ENCODE measurements around the gene TAF3. TPM values are rescaled to one million over a fixed set of nuclear protein-coding genes. Genes with fewer than 3 reads are reported as not detected.

TAF3 gene
- total RNA-seq, 1 donor from 2014 or later = 10.8 TPM

GRCh38 chr10:7853226-7853842 is 35.0 kb downstream of the TAF3 start:
- DNase-seq (no peak), ATAC-seq (no peak)
- no peak for TF ChIP-seq CTCF (IDR thresholded peaks at IDR 0.05)
- Histone ChIP-seq H3K4me1 (peaks cover 16% of the 10 kb centered on the region), H3K27ac (no peak overlapping the region), H3K4me3 (no peak overlapping the region), H3K27me3 (ENCODE audit: low read depth) (no peaks in the 10 kb centered on the region), H3K9me3 (no peaks in the 10 kb centered on the region), H3K36me3 (no peaks in the 10 kb centered on the region)
- intact Hi-C loops (cut with DNase I) = no loop called here

GRCh38 chr10:7853890-7854289 is 35.6 kb downstream of the TAF3 start:
- H3K4me3 ChIP-seq = no peak overlapping the region
- no peak for DNase-seq
- intact Hi-C loops (cut with DNase I) = no loop called here
- no peak for TF ChIP-seq CTCF (IDR thresholded peaks at IDR 0.05)
- H3K27ac ChIP-seq = no peak overlapping the region
- H3K4me1 ChIP-seq = peaks cover 16% of the 10 kb centered on the region
- no peak for ATAC-seq
- H3K9me3 ChIP-seq = no peaks in the 10 kb centered on the region
- no peaks in the 10 kb centered on the region for H3K36me3 ChIP-seq
- H3K27me3 ChIP-seq (ENCODE audit: low read depth) = no peaks in the 10 kb centered on the region

GRCh38 chr10:7855205-7855604 is 36.9 kb downstream of the TAF3 start:
- intact Hi-C loops (cut with DNase I) = no loop called here
- ATAC-seq (no peak), DNase-seq (no peak)
- TF ChIP-seq CTCF (IDR thresholded peaks at IDR 0.05) = no peak
- H3K4me1 ChIP-seq = peaks cover 16% of the 10 kb centered on the region
- no peak overlapping the region for H3K4me3 ChIP-seq
- no peaks in the 10 kb centered on the region for H3K9me3 ChIP-seq
- H3K27ac ChIP-seq = no peak overlapping the region
- H3K36me3 ChIP-seq = no peaks in the 10 kb centered on the region
- no peaks in the 10 kb centered on the region for H3K27me3 ChIP-seq (ENCODE audit: low read depth)

GRCh38 chr10:7856678-7857077 is 38.4 kb downstream of the TAF3 start:
- peaks cover 8% of the 10 kb centered on the region for H3K9me3 ChIP-seq
- H3K4me1 ChIP-seq = peaks cover 16% of the 10 kb centered on the region
- DNase-seq (no peak), ATAC-seq (no peak)
- no peak overlapping the region for H3K4me3 ChIP-seq
- H3K36me3 ChIP-seq = no peaks in the 10 kb centered on the region
- intact Hi-C loops (cut with DNase I) = no loop called here
- TF ChIP-seq CTCF (IDR thresholded peaks at IDR 0.05) = no peak
- H3K27me3 ChIP-seq (ENCODE audit: low read depth) = no peaks in the 10 kb centered on the region
- H3K27ac ChIP-seq = no peak overlapping the region

GRCh38 chr10:7857262-7857661 is 39.0 kb downstream of the TAF3 start:
- DNase-seq (no peak), ATAC-seq (no peak)
- TF ChIP-seq CTCF (IDR thresholded peaks at IDR 0.05) = no peak
- Histone ChIP-seq H3K27me3 (ENCODE audit: low read depth) (no peaks in the 10 kb centered on the region), H3K9me3 (peaks cover 14% of the 10 kb centered on the region), H3K4me1 (peaks cover 16% of the 10 kb centered on the region), H3K4me3 (no peak overlapping the region), H3K36me3 (no peaks in the 10 kb centered on the region), H3K27ac (no peak overlapping the region)
- intact Hi-C loops (cut with DNase I) = no loop called here
